GM12875 (cell line): ENCODE data around the gene TM6SF1.
"Not testable (repeated sequence)": the region's sequence is repeated elsewhere in the genome, so short reads cannot be mapped to it uniquely, and the experiment has no call there.

Experiments
- H3K4me3 ChIP-seq: one replicate; pipeline ENCODE4 v1.5.1; 2011; ENCODE audit warnings: low read depth, low read length, control low read depth
- TF ChIP-seq, protein P1 (sequence below): IDR thresholded peaks from 2 replicates; pipeline ENCODE4 v1.5.1; 2011; ENCODE audit warnings: low read depth, mild to moderate bottlenecking, control low read depth, inconsistent platforms, low read length, moderate library complexity, borderline replicate concordance; ENCODE audit not compliant: insufficient read depth

Gene TM6SF1

DNA sequence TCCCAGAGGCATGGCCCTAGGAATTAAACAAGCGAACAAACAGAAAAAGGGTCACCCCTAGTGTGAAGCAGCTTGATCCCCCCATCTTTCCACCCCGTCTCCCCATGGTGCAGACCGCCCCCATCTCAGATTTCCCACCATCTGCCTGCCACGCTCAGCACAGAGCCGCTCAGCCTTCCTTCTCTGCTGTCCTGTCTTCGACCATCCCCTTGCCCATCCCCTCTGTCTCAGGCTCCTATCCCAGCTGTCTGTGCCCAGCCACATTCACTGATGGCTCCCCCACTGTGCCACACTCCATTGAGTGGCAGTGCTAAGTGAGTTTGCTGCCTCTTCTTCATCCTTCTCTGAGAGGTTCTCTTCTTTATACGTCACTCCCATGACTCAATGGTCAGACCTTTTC lies 28.7 kb upstream of the TM6SF1 start:
- TF ChIP-seq, protein P1, sequence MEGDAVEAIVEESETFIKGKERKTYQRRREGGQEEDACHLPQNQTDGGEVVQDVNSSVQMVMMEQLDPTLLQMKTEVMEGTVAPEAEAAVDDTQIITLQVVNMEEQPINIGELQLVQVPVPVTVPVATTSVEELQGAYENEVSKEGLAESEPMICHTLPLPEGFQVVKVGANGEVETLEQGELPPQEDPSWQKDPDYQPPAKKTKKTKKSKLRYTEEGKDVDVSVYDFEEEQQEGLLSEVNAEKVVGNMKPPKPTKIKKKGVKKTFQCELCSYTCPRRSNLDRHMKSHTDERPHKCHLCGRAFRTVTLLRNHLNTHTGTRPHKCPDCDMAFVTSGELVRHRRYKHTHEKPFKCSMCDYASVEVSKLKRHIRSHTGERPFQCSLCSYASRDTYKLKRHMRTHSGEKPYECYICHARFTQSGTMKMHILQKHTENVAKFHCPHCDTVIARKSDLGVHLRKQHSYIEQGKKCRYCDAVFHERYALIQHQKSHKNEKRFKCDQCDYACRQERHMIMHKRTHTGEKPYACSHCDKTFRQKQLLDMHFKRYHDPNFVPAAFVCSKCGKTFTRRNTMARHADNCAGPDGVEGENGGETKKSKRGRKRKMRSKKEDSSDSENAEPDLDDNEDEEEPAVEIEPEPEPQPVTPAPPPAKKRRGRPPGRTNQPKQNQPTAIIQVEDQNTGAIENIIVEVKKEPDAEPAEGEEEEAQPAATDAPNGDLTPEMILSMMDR: no peak
- H3K4me3 ChIP-seq: no peak overlapping the region

GRCh38 chr15:83081256-83082014 lies 26.0 kb upstream of the TM6SF1 start:
- H3K4me3 ChIP-seq: no peak overlapping the region
- TF ChIP-seq, protein P1: no peak

DNA sequence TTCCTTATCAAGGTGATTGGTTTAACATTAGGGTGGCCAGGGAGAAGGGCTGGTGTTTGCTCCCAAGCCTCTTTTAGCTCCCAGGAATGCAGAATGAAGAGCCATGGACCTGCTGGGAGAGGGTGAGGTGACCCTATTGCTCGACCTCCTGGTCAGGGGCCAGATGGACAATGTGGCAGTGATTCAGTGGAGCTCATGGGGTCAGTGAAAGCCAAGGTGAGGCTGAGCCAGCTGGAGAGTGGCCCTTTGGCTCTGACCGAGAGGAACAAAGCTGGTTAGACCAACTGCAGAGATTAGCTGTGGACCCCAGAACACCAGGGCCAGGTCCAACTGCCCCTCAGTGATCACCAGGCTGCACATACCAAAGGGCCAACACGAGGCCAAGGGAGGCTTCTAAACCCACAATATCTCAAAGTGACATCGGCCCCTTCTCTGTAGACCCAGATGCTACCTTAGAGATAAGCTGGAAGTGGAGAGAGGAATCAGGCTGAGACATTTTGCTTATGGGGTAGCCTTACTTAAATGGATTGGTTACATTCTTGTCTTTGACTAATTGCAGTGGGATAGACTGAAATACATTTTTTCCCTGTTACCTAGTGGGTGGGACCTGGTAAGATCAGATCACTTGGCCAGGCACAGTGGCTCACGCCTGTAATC lies 24.6 kb upstream of the TM6SF1 start:
- TF ChIP-seq, protein P1: no peak
- no peak overlapping the region for H3K4me3 ChIP-seq

GRCh38 chr15:83085461-83085860 lies 22.0 kb upstream of the TM6SF1 start:
- not testable (repeated sequence) for H3K4me3 ChIP-seq

DNA sequence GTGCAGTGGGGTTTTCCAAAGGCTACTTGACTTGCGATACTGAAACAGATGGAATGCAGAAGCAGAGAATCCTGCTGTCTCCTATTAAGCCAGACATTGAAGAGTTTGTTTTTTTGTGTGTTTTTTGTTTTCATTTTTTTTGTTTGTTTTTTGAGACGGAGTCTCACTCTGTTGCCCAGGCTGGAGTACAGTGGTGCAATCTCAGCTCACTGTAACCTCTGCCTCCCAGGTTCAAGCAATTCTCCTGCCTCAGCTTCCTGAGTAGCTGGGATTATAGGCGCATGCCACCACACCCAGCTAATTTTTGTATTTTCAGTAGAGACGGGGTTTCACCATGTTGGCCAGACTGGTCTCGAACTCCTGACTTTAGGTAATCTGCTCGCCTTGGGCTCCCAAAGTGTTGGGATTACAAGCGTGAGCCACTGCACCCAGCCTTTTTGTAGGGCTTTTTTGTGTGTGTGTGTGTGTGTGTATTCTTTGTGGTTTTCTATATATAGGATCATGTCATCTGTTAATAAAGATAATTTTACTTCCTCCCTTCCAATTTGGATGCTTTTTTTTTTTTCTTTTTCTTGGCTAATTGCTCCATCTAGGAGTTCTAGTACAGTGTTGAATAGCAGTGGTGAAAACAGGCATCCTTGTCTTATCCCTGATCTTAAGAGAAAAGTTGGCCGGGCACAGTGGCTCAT lies 21.4 kb upstream of the TM6SF1 start:
- not testable (repeated sequence) for H3K4me3 ChIP-seq

DNA sequence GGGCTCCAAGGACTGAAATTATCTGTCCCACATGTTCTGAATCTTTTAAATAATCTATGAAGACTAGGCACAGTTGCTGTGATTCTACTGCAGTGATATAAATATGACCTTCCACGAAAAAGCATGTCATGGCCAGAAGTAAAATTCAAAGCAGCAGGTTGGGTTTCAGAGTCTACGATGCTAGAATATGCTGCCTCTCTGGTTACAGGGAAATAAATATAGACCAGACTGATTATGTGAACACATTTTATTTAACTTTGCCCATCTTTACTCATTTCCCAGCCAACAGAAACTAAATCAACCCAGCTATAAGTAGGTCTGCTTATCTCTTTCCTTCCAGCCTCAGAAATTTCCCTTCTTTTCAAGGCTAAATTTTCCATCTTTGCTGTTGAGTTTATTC lies 19.9 kb upstream of the TM6SF1 start:
- no peak overlapping the region for H3K4me3 ChIP-seq
- TF ChIP-seq, protein P1: no peak

DNA sequence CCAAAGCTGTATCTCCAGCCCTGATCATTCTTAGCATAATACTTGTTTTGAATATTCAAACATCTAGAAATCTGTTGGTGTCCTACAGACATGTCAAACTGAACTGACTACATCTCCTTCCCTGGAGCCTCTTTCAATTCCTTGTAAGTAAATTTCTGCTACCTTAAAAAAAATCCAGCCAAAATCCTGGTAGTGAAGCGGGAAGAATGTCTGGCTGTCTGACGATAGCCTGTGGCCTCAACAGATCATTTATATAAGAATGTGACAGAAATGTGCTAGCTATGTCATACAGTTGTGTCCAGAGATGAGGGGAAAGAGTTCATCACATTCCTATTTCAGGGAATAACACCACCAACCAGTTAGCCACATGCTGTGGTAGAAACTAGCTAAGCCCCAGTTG lies 18.6 kb upstream of the TM6SF1 start:
- TF ChIP-seq, protein P1: no peak
- no peak overlapping the region for H3K4me3 ChIP-seq

- H3K4me3 ChIP-seq: no peak overlapping the region
- TF ChIP-seq, protein P1: no peak
Measured at GRCh38 chr15:83090465-83090864, 17.0 kb upstream of the TM6SF1 start.

DNA sequence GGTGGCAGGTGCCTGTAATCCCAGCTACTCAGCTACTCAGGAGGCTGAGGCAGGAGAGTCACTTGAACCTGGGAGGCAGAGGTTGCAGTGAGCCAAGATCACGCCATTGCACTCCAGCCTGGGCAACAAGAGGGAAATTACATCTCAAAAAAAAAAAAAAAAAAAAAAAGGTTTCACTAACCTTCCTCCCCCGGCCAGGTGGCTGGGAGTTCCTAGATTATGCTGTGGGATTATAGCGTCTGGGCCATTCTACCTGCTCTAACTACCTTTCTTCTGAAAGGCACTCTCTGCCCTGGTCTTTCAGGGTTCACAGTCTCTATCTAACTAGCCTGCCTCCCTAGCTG lies 15.5 kb upstream of the TM6SF1 start:
- not testable (repeated sequence) for H3K4me3 ChIP-seq
